NCI-H524 treated with DMSO at 0.1 percent for 48 hours (cell line): ENCODE results near the gene CPNE4.

Experiments used
- DNase-seq: peaks from one replicate; lab custom pipeline; 2025; lab: John Stamatoyannopoulos, UW

CPNE4 gene

GRCh38 chr3:131735116-131735515, 299.7 kb downstream of the CPNE4 start:
- DNase-seq = no peak

- DNase-seq = no peak
Measured at GRCh38 chr3:131733086-131733841, 301.6 kb downstream of the CPNE4 start.

DNA sequence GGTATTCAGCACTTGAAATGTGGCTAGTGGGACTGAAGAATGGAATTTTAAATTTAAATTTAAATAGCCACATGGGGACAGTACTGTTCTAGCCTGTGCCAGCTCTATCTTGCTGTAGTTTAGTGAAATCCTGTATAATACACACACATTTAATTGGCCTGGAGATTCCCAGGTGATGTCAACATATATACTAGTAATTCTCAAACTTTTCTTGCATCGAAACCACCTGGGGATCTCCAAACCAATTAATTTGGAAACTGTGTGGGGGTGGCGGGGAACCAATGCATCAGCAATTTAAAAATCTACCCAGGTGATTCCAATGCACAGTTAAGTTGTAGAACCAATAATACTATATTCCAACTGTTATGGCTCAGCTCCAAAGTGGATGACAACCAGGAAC, 303.1 kb downstream of the CPNE4 start:
- no peak for DNase-seq

- no peak for DNase-seq
Measured at GRCh38 chr3:131730581-131730980, 304.2 kb downstream of the CPNE4 start.

- DNase-seq = no peak
Measured at GRCh38 chr3:131729643-131730017, 305.2 kb downstream of the CPNE4 start.

GRCh38 chr3:131728898-131729642, 305.7 kb downstream of the CPNE4 start:
- no peak for DNase-seq

DNA sequence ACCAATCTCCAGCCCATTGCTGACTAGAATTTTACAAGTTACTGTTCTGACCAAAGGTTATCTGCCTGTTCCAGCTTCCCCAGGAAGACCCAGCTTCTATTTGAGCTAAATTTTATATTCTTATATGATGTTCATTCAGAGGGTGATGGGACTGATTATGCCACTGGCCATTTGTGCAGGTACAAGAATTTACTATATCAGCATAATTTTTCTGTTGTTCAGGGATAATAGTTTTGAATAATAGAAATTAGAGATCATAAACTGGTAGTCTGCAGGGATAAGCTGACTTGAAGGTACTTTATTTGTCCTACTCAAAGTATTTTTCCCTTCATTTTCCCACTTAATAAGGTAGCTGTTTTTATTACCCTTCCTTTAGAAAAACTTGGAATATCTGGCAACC, 309.4 kb downstream of the CPNE4 start:
- DNase-seq = no peak

- no peak for DNase-seq
Measured at GRCh38 chr3:131723343-131723742, 311.5 kb downstream of the CPNE4 start.

DNA sequence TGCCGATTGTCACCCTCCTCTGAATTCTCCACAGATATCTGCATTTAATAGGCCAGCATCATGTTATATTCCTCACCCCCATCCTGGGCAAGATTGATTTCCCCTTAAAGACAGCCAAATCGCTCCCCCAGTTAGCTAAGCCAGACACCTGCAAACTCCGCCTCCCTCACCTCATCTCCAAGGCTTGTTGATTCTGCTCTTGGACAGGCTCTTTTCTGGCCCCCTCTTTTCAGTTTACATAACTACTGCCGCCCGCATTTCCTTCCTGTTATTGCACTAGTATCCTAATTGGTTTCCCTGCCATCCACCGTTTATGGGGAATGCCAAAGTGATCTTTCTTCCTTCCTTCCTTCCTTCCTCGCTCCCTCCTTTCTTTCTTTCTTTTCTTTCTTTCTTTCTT, 317.3 kb downstream of the CPNE4 start:
- DNase-seq = no peak

GRCh38 chr3:131716943-131717342, 317.9 kb downstream of the CPNE4 start:
- DNase-seq = no peak

DNA sequence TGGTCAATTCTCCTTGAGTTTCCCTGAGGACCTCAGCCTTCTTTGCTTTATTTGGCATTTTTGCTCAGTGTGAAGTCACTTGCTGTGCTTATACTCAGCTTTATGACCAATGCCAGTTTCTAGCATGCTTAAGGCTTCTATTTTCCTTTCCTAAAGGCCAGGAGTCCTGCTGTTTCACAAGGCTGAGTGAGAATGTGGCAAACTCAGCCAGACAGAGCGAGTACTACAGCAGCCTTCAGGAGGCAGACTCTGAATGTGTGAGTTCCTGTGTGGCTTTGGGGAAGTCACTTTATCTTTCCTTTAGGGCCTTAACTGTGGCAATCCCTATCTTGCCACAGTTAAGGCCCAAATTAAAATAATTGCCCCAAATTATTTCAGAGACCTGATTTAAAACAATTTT, 318.8 kb downstream of the CPNE4 start:
- DNase-seq = no peak

DNA sequence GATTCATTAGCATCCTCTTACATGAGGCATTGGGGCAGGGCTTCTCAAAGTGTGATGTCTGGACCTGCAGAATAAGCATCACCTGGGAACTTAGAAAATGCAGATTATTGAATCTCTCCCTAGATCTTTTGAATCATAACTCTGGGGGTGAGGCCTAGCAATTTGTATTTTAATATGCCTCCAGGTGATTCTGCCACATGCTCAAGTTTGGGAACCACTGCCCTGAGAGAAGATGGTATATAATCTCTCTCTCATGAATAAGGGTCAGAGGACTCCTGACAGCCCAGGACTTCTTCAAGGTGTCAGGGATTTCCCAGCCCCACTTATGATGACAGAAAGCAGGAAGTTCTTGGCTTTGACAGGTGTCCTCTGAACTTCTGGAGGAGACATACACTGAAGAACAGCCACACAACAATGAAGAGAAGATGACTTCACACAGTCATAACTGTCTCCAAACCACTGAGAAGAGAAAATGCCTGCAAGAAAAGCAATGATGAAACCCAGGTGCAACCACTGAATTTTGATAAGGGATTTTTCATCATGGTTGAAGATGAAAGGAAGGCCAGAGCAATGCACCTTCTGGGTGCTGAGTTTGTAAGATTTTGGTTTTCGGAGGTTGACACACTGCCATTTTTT, 320.1 kb downstream of the CPNE4 start:
- no peak for DNase-seq

- DNase-seq = no peak
Measured at GRCh38 chr3:131713416-131714123, 321.2 kb downstream of the CPNE4 start.

GRCh38 chr3:131712662-131713061, 322.2 kb downstream of the CPNE4 start:
- DNase-seq = peak; percentile 50

DNA sequence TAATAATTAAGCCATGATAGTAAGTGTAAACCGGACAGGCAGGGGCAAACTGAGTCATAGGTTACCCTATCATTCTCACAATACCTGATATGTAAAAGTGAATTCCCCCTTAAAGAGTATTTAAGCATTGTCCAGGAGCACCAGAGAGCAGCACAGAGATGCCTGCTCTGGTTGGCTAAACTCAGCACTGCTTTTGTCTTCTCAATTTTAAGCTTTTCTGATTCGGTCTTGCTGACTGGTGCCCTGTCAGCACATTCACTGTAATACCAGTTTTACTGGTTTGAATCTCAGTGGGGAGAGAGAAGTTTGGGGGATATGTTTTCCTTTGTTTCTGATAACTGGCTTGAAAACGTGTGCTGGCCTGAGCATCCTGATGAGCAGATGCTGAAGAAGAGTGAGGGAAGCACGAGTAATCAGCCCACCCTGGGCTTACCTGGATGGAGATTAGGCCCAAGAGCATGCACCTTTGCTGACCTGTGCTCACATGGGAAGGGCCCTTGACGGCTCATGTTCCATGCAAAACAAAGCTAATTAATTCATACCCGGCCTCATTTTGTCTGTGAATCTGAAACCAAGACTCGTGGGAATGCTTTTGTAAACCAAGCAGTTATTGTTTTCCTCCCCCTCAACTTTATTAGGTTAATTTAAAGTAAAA, 323.6 kb downstream of the CPNE4 start:
- no peak for DNase-seq

- no peak for DNase-seq
Measured at GRCh38 chr3:131708241-131708640, 326.6 kb downstream of the CPNE4 start.

DNA sequence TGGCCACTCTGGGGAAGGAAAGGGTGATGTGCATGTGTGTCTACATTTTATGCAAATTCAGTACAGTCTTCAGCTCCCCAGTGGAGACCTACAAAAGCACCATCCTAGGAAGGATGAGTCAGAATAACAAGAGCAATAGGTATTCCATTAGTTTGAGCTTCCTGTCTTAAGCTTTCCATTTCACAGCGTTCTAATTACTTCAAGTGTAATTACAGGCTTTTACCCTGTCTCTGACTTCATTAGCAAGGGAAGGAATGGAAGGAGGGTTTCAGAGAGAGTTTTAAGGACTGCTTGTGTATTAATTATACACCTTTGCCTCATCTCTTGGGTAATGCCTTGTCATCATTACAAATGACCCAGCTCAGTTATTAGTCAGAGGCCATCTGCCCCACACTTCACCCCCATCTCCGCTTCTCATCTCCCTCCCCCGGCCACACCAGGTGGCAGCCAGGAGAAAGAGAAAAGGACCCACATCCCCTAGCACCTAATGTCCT, 329.2 kb downstream of the CPNE4 start:
- DNase-seq = peak; percentile 93

- no peak for DNase-seq
Measured at GRCh38 chr3:131705099-131705498, 329.7 kb downstream of the CPNE4 start.

DNA sequence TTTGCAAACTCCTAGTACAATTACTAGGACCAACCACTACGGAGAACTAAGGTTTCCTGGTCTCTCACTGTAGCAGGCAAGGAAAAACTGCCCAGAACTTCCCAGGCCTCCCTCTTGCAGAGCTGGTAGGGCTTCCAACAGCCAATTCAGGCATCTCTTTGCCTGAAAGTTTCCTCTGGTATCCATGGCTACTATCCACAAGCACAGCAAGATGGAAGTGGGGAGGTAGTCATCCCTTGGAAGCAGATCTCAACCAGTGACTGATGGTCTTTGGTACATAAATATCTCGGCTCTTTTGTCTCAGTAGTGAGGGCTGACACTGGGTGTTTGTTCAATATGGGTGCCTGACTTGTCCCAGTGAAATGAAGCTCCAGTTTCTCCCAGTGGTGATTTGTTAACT, 330.7 kb downstream of the CPNE4 start:
- no peak for DNase-seq

GRCh38 chr3:131702146-131702545, 332.7 kb downstream of the CPNE4 start:
- DNase-seq = no peak

DNA sequence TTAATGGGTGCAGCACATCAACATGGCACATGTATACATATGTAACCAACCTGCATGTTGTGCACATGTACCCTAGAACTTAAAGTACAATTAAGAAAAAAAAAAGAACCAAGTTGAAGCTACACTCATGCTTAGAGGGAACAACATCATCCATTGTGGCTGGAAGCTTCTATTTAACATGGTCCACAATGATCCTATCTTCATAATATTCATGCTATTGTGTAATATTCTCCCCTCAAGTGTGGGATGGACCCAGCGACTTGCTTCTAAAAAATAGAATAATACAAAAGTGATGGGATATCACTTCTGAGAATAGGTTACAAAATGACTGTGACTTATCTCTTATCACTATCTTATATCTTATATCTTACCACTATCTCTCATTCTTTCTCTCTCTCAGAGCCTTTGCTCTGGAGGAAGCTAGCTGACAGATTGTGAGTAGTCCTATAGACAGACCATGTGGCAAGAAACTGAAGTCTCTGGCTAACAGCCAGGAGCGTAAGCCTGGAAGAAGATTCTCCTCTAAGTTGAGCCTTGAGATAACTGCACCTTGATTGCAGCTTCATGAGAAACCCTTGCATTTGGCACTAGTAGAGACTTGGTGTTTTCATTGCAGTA, 333.6 kb downstream of the CPNE4 start:
- no peak for DNase-seq
